ENCODE measurements around the gene CYTH4.

The CYTH4 gene

GRCh38 chr22:37295213-37295886, 13.0 kb downstream of the CYTH4 start:
- no peak for TF ChIP-seq CTCF (IDR thresholded peaks at IDR 0.05; ENCODE audit: extremely low read depth, missing control alignments)
- DNase-seq (ENCODE audit: low spot score) = no peak

DNA sequence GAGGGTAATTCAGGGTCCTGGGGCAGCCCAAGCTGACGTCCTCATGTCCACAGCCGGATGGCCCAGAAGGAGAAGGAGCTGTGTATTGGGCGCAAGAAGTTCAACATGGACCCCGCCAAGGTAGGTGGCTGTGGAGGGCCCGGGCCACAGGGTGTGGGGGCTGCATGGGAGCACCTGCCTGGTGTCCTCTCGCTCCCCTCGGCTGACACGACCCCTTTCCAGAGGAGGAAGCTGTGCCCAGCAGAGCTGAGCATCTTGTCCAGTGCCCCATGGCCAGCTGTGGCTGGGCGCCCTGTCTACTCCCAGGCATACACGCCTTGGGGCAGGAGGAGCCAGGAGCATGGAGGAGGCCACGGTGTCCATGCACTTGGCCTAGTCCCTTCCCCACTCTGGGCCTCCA, 13.6 kb downstream of the CYTH4 start:
- DNase-seq (ENCODE audit: low spot score) = no peak
- no peak for TF ChIP-seq CTCF (IDR thresholded peaks at IDR 0.05; ENCODE audit: extremely low read depth, missing control alignments)

DNA sequence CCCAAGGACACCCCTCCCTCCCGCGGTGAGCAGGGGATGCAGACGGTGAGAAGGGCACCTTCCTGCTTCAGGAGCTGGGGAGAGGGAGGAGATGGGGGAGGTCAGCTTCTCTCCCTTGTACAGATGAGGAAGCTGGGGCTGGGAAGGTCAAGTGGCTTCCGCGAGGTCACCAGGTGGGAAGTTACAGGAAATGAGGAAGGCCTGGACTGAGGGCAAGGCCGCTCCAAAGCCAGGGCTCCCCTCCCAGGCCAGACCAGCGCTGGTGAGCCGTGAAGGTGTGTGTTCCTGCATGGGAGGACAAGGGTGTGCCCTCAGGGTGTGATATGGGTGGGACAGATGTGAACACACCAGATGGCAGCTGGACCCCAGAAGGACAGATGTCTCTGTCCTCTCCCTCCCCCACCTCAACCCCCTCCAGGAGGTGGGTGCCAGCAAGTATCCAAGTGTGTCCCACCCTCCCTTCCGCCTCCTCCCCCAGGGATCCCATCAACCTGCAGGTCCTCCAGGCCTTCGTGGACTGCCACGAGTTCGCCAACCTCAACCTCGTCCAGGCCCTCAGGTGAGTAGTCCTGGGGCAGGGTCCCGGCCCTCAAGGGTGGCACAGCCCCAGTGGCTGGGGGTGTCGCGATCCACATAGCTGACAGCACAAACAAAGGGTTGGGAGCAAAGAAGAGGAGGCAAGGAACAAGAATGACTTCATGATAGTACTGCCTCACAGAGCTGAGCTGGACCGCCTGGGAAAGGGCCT, 16.6 kb downstream of the CYTH4 start:
- TF ChIP-seq CTCF (IDR thresholded peaks at IDR 0.05; ENCODE audit: extremely low read depth, missing control alignments) = no peak
- DNase-seq (ENCODE audit: low spot score) = no peak

DNA sequence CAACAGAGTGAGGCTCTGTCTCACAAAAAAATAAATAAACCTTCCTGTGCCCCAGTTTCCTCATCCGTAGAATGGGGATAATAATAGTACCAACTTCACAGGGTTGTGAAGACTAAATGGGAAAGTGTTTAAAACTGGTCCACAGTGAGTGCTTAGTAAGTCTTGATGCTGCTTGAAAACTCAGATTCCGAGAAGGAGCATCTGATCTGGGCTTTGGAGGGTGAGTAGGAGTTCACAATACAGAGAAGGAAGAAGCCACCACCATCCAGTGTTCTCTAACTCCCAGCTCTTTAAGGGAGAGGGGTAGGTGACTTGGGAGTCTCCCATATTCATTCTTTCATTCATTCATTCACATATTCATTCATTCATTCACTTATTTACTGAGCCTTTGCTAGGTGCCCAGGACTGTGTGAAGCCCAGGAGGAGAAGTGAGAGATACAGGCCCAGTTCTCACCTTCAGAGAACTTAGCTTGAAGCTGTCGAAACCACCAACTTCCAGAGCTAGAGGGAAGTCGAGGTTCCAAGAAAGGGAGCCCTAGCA, 17.7 kb downstream of the CYTH4 start:
- DNase-seq (ENCODE audit: low spot score) = no peak
- TF ChIP-seq CTCF (IDR thresholded peaks at IDR 0.05; ENCODE audit: extremely low read depth, missing control alignments) = no peak

DNA sequence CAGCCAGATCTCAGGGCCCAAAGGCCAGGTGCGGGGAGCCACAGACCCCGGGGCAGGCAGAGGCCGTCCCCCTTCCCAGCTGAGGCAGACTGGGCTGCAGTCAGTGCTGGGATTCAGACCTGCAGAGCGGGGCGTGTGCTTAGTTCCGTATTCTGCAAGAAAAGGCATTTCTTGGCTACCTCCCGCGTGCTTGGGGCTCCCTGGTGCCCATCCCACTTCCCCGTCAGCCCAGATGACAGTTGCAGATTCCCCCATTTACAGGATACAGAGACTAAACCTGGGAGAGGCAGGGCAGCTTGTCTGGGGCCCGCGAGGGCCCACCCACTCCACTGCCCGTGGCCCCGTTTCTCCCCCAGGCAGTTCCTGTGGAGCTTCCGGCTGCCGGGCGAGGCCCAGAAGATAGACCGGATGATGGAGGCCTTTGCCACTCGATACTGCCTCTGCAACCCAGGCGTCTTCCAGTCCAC, 18.3 kb downstream of the CYTH4 start:
- DNase-seq (ENCODE audit: low spot score) = no peak

GRCh38 chr22:37301144-37301830, 19.0 kb downstream of the CYTH4 start:
- DNase-seq (ENCODE audit: low spot score) = no peak
- no peak for TF ChIP-seq CTCF (IDR thresholded peaks at IDR 0.05; ENCODE audit: extremely low read depth, missing control alignments)

More for the DNA sequence above, 18.3 kb downstream of the CYTH4 start:
- TF ChIP-seq CTCF (IDR thresholded peaks at IDR 0.05; ENCODE audit: extremely low read depth, missing control alignments) = no peak
